GM19025 (cell line): ENCODE data around the gene MSANTD2.
A peak's percentile ranks its signal among the peaks of the same experiment; 100 is the strongest.

ENCODE experiments used
- ATAC-seq: cut with Tn5 transposase; IDR thresholded peaks from one replicate; pipeline ENCODE4 v1.9.1; 2021; ENCODE audit warnings: mild to moderate bottlenecking, low read depth, moderate library complexity; ENCODE audit not compliant: unreplicated experiment

Gene MSANTD2

DNA sequence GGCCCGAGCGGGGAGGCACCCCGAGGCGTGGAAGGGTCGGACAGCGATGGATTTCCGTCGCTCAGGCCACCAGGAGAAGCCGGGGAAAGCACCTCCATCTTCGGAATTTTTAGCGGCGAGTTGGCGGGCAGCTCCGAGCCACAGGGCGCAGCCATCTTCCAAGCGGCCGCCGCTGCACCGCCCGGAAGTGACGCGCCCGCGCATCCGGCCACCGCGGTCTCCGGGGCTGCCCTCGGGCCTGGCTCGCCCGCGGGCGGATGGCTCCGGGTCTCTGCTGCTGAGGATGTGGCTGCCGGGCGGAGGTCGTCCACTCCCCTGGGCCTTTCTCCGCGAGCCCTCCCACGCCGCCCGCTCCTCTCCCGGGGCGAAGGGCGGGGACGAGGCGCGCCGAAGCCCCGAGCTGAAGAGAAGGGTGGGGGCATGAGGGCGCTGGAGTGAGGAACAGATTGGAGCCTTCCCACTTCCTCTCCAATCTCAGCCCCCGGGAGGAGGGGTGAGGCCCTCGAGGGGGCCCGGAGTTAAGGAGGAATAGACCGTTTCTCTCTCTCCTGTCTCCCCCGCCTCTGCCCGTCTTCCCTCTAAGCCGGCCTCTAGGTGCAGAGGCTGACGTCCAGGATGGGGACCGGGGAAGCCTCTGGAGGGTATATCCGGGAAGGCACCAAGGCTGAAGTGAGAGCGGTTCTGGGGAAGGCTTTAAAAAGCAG, at the start of gene MSANTD2:
MSANTD2 (minus strand) TSS at position 181 of the 704 bp plus-strand sequence; CDS start at position 155, 26 bp downstream.
- peak; percentile 85 for ATAC-seq

GRCh38 chr11:124846070-124846673, 46.0 kb upstream of the MSANTD2 start:
- ATAC-seq, result no peak

- ATAC-seq, result no peak
Observed at GRCh38 chr11:124844664-124845079, 44.5 kb upstream of the MSANTD2 start.

GRCh38 chr11:124843616-124843910, 43.4 kb upstream of the MSANTD2 start:
- ATAC-seq, result no peak

GRCh38 chr11:124842305-124842704, 42.1 kb upstream of the MSANTD2 start:
- ATAC-seq, result no peak

- no peak for ATAC-seq
Observed at GRCh38 chr11:124841840-124842239, 41.6 kb upstream of the MSANTD2 start.

DNA sequence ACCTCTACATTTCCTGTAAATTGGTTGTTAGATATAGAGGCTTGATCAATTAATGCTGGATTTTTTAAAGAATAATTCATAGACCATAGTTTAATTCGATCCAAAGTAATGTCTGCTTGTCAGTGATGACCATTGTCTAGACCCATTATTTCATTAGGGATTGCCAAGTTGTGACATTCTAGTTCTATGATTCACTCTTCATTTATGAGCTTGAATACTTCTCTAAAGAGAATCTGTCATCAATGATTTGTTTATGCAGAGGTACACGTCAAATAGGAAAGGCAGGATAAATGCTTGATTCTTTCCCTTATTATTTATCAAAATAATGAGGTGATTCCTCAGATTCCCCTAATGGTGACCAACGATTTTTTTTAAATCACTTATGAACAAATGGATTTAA, 41.0 kb upstream of the MSANTD2 start:
- ATAC-seq, result no peak

DNA sequence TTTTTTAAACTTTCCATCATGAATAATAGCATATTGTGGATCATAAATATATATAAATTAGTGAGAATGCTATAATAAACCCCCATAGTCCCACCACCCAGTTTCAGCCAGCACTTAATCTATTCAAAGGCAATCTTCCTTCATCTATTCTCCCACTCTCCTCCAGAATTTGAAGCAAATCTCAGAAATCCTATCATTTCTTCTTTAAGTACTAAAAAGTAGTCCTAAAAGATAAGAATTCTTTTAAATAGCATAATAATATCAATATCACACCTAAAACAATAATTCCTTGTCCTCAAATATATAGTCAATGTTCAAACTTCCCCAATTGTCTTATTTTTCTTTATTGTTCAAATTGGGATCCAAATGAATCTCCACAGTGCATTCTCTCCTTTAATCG, 40.5 kb upstream of the MSANTD2 start:
- ATAC-seq, result no peak

GRCh38 chr11:124839972-124840621, 39.9 kb upstream of the MSANTD2 start:
- ATAC-seq, result no peak

GRCh38 chr11:124839128-124839971, 39.1 kb upstream of the MSANTD2 start:
- ATAC-seq, result no peak

- ATAC-seq, result no peak
Observed at GRCh38 chr11:124838805-124839127, 38.6 kb upstream of the MSANTD2 start.

DNA sequence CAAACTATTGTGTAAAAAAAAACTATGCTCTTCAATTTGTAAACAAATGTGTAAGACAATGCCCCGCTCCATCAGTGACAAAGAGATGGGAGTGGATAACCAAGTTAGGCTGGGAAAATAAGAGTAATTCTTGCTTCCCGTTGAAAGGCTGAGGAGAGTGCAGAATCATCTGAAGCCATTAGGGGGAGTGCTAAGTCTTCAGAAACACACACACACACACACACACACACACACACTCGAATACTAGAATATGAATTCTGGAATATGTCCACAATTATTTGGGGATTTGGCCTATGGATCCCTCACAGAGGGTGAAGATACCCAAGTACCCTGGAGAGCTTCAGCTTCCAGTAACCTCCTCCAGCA, 37.3 kb upstream of the MSANTD2 start:
- no peak for ATAC-seq

- ATAC-seq, result no peak
Observed at GRCh38 chr11:124835918-124836317, 35.7 kb upstream of the MSANTD2 start.

- no peak for ATAC-seq
Observed at GRCh38 chr11:124834526-124835180, 34.4 kb upstream of the MSANTD2 start.

DNA sequence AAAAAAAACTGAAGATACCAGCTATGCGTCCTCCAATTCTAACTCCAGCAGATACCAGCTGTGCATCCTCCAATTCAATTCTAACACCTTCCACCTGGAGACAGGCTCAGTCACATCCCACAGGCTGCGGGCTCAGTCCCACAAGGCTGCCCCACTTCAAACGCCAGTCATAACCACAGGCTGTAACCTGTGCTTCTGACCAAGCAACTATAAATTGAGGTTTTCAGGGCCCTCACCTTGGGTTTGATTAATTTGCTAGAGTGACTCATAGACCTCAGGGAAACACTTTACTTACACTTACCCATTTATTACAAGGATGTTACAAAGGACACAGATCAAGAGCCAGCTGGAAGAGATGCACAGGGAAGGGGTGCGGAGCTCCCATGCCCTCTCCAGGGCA, 32.4 kb upstream of the MSANTD2 start:
- no peak for ATAC-seq

- no peak for ATAC-seq
Observed at GRCh38 chr11:124831897-124832296, 31.7 kb upstream of the MSANTD2 start.

DNA sequence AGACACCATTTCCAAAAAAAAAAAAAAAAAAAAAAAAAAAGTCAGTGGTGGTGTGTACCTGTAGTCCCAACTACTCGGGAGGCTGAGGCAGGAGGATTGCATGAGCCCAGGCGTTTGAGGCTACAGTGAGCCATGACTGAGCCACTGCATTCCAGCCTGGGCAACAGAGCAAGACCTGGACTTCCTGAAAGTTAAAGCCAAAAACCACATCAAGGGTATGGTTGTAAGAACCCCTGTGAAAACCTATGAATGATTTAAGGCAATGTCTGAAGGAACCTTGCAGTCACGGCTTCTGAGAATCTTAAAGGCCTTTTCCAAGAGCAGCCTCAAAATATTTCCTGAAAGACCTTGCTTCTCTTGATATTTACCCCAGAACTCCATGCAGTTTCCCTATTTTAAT, 30.5 kb upstream of the MSANTD2 start:
- no peak for ATAC-seq

DNA sequence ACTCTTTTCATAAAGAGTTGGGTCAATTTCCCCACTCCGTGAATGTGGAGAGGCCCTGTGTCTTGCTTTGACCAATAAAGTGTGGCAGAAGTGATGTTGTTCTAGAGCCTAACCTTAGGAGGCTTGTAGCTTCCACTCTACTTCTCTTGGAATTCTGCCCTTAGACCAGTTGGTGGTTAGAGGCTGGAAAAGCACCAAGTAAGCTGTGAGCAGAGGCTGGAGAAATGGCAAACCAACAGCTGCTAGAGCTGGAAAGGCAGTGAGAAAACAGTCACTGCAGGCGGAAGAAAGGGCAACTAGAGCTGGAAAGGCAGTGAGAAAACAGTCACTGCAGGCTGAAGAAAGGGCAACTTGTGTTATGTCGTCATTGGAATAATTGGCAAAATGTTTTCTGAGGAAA, 29.8 kb upstream of the MSANTD2 start:
- no peak for ATAC-seq

DNA sequence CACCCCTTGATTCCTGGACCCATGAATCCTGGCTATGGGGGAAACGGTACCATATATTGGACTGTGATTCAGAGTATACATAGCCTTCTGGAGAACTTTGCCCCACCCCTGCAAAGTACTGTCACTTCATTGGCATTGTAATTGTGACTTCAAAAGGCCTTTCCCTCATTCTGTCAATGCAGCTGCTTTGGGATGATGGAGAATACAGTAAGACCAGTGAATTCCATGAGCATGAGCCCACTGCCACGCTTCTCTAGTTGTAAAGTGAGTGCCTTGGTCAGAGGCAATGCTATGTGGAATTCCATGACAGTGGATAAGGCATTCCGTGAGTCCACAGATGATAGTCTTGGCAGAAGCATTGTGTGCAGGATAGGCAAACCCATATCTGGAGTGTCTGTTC, 25.7 kb upstream of the MSANTD2 start:
- ATAC-seq, result no peak

DNA sequence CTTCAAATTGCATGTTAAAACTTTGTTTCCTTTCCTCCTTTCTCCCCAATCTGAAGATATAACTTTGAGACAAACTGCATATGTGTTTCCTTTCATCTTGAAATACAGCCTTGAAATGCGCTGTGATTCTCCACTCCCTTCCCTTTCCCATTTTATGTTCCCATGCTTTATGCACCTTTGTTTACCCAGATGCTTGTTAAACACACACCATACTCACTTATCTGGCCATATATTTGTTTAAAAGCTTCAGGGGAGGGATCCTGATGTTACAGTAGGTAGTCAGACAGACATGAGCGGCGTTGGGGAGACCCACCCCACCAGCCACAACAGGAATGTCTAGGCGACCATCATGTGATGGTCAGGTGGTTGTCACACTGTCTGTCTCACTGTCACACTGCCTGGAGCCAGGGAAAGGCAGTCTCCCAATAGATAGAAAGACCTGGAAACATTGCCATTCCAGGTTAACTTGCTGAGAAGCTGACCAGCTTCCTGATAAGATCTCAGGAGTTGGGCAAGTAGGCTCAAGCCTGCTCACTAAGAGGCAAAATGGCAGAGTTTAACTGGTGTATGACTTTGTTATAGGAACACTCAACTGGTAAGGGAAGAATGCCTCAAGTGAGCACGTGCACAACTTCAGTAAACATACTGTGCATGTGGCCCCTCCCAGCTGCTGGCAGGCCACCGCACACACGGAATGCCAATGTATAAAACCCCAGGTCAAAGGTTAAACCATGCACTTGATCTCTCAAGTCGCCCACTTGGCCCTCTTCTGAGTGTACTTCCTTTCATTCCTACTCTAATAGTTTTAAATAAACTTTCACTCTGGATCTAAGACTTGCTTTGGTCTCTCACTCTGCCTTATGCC, 23.5 kb upstream of the MSANTD2 start:
- ATAC-seq, result no peak
